GM15510 (cell line): ENCODE results near the gene ALG9.

Experiments
- POLR2A ChIP-seq: IDR thresholded peaks from 3 replicates; pipeline ENCODE4 v1.6.1; 2011; ENCODE audit warnings: borderline replicate concordance; ENCODE audit not compliant: insufficient read length; ENCODE audit errors: extremely low read depth

ALG9 gene

DNA sequence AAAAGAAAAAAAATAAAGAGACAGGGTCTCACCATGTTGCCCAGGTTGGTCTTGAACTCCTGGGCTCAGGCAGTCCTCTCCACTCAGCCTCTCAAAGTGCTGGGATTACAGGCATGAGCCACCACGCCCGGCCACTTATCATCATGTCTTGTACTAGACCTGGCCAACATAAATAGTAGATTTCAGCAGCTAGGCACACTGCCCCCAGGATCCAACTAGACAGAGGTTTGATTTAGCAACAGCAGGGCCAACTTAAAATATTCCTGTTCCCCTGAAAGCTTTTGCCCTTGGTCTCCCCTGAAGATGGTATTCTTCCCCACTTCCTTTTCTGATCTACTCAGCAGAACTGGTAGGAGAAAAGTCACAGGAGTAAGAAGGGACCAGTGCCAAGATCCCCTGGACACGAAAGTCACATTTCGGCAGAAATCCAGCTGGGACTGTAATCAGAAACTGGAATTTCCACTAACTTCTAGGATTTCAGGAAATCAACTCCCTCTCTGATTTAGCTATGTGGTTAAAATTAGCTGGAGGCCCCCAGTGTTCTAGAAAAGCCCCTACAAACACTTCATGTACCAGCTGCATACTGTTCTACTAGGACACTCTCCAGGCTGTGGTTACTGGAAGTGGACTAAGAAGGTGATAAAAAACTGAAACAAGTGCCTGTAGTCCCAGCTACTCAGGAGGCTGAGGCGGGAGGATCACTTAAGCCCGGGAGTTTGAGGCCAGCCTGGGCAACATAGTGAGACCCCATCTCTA is 96.2 kb downstream of the ALG9 start:
- no peak for TF ChIP-seq POLR2A

DNA sequence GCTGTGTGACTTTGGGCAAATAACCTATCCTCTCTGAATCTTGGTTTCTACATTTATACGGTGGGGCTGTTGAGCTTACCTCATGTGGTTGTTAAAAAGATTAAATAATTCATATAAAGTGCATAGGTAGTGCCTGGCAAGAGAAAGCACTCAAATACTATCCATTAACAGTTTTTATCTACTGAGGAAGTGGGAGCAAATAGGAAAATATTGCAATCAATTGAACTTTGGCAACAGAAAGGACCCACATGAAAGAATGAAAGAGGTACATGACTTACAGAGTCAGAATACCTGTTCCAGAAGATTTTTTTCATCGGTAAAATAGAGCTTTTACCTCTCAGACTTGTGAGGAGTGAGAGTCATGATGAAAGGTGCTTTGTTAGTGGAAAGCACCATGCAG is 98.8 kb downstream of the ALG9 start:
- no peak for TF ChIP-seq POLR2A

DNA sequence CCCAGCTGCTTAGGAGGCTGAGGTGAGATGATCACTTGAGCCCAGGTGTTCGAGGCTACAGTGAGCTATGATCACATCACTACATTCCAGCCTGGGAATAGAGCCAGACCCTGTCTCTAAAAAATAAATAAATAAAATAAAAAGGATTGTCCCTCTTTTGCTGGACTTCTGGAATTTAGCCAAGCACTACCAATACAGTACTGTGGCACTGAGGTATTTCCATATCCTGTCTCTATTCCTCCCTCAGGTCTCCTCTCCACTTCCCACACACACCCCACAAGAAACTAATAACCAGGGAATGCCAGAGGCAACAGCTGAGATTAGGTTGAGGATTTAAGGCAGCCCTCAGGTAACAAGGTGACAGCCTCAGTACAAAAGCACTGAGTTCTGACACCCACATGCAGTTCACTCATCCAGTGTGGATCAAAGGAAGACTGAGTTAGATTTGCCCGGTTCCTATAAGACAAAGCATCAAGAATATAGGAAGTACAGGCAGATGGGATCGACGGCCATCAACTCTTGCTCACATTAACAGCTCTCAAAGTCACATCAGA is 100.7 kb downstream of the ALG9 start:
- no peak for TF ChIP-seq POLR2A

DNA sequence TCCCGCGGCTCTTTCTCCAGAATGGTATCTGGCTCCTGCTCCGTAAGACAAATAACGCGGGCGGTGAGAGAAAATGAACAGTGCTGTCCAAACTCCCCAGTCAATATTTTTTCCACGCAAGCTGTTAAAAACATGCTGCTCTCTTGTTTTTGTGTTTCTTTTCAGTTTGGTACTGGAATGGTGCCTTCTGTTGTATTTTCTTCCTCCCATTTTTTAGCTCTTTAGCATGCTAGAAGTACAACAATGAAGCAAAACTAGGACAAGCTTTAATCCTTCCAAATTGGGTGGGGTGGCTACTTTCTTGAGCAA is 104.6 kb downstream of the ALG9 start:
- no peak for TF ChIP-seq POLR2A

DNA sequence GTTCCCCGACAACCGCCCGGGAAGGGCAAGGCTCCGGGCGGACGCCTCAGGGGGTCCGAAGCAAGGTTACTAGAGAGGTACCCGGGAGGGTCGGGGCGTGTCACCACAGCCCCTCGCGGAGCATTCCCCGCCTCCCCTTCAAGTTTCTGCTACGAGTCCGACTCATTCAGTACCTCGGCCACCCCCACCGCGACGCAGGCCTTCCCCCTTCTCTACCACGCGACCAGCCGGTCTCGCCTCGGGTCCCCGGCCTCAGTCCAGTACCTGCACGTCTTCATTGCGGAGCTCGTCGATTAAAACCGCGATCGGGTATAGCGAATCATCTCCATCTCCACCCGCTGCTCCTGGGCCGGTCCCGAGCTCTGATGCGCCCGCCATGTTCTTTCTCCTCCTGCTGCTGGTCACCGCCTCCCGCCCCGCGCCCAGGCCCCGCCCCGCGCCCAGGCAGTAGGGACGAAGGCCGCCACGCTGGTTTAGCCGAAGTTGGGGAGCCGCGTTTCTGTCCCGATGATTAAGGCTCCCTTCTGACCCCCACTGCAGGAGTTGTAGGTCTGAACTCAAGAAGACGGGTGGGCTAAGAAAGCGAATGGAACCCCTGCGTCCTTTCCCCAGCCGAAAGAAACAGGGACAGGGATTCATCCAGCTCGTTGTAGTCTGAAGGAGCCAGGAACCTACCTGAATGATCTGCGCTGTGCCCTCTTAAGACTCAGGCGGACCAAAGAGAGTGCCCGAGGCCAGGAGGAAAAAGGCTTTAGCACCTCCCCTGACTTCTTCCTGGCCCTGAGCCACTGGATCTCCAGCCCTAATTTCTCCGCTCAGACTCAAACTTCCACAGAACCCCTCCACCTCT is 105.2 kb downstream of the ALG9 start, which contains the start of gene PPP2R1B:
PPP2R1B (minus strand) TSS at position 406 of the 850 bp plus-strand sequence; CDS start at position 378, 28 bp downstream.
- peak; percentile 63 for TF ChIP-seq POLR2A

DNA sequence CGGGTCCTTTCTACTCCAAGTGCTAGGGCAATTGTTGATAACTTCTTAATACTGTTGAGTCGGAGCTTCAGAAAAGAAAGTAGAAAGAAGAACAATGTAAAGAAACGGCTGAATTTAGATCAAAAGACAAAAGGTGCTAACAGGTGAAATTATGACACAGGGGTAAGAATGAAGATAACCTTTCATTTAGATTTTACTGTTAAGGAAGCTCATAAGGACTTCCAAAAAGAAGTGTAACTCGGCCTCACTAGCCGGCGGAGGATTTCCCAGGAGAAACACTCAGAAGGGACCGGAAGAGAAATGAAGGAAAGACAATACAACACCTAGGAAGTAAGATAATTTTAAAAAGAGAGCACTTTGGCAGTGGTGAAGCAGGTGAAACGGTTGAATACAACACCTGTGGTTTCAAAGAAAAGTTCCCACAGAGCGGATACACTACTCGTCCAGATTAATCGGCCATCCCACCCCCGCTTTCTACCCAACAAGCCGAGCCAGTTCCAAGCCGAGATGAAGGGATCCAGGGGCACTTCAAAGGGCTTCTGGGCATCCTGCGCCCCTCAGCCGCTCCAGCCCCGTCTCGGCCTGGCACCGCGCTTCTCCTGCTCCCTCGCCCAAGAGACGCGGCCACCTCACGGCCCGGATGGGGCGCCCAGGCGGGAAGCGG is 105.9 kb downstream of the ALG9 start:
- no peak for TF ChIP-seq POLR2A

DNA sequence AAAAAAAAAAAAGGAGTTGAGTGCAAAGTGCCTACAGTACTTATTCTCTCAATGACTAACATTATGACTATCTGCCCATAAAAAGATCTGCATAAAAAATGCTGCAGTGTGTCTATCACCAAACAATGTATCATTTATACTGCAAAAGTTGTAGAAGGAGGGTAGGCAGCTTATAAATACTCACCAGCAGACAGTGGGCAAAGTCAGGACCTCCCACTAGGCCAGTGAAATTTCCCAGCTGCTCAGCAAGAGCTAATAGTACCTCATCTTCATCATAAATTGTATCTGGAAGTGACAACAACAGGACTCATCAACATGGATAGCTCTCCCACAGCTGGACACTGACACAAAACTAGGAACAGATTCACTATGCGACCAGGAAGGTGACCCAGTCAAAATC is 106.8 kb downstream of the ALG9 start:
- no peak for TF ChIP-seq POLR2A

DNA sequence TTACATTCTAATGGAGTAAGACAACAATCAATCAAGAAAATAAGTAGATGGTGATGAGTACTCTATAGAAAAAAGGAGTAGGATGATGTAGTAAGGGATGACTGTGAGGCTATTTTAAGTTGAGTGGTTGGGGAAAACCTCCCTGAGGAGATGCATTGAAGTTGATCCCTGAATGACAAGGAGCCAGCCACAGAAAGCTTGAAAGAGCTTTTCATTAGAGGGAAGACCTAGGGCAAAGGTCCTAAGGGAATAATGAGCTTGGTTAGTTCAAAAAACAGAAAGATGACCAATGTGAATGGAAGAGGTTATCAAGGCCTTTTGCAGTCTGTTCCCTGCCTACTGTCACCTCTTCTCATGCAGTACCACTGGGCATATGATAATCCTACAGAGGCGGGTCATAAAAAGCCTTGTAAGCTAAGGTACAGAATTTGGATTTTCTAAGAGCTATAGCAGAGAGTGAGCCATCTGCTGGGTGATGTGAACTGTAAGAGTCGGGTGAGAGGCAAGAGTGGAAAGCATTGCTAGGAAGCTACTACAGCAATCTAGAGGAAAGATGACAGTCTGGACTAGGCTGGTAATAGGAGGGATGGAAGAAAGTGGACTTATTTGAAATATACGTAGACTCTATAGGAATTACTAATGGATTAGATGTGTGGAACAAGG is 108.3 kb downstream of the ALG9 start:
- no peak for TF ChIP-seq POLR2A

DNA sequence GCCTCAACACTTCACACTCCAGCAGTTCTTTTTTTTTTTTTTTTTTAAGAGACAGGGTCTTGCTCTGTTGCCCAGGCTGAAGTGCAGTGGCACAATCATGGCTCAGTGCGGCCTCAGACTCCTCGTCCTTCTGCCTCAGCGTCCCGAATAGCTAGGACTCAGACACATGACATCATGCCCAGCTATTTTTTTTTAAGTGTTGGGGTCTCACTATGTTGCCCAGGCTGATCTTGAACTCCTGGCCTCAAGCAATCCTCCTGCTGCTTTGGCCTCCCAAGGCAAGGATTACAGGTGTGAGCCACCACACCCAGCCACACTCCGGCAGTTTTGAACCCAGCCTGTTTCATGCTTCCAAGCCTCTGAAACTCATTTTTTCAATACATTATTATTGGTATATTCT is 108.9 kb downstream of the ALG9 start:
- no peak for TF ChIP-seq POLR2A

DNA sequence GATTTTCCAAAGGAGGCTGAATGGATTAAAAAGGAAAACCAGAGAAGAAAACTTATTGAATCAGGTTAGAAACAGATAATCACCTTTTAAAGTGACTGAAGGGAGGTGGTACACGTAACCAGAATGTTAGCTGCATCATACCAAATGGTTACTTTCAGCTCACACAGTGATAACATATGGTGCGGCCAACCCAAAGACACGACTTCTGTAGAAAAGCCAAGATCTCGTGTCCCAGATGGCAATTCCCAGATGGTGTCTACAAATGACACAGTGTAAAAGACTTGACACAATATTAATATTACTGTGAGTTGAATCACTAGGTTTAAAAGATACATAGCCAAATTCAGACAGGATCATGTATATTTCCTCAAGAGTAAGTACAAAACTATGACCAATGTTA is 110.3 kb downstream of the ALG9 start:
- TF ChIP-seq POLR2A: no peak

DNA sequence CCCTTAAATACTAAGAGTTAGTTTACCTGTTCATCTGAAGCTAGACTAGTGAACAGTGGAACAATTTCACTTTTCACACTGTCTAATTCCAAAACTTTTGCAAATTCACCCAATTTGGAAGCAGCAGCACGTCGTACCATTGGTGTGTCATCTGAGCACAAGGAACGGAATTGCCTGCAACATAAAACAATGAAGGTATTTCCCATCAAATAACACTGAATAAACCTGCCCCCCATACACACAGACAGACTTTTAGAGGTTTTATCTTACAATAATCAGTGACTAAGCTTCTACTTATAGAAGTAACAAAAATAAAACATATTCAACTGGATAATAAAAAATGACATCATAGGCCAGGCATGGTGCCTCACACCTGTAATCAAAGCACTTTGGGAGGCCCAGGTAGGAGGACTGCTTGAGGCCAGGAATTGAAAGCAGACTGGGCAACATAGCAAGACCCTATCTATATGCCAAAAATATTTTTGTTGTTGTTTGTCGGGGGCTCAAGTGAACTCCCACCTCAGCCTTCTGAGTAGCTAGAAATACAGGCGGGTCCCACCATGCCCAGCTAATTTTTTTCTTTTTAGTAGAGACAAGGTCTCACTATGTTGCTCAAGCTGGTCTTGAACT is 111.5 kb downstream of the ALG9 start:
- TF ChIP-seq POLR2A: no peak

DNA sequence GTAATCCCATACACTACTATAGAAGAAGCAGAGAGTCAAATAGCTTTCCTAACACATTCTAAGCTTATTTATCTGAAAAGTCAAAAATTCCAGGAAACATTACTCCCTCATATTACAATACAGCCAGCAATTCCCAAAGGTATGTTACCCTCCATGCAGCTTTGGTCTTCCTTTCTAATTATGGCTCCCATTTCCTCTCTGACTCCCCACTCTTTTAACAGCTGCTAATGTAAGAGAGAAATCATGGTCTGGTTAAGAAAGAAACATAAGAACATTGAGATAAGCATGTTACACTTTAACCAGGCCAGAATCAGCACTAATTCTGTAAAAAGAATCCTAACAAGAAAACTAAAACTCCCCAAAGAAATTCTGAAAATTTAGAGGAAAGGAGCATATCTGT is 112.0 kb downstream of the ALG9 start:
- no peak for TF ChIP-seq POLR2A

DNA sequence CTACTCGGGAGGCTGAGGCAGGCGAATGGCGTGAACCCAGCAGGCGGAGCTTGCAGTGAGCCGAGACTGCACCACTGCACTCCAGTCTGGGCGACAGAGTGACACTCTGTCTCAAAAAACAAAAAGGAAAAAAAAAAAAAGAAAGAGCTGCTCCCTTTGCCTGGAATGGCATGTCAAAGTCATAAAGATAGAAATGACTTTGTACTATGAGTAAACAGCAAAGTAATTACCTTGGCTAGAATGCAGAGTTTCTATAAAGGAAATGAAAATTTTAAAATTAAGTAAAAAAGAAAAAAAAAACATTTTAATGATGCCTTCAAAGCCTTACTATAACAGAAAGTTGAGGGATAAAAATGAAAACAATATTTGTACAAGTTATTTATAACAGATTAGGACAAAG is 115.3 kb downstream of the ALG9 start:
- no peak for TF ChIP-seq POLR2A

DNA sequence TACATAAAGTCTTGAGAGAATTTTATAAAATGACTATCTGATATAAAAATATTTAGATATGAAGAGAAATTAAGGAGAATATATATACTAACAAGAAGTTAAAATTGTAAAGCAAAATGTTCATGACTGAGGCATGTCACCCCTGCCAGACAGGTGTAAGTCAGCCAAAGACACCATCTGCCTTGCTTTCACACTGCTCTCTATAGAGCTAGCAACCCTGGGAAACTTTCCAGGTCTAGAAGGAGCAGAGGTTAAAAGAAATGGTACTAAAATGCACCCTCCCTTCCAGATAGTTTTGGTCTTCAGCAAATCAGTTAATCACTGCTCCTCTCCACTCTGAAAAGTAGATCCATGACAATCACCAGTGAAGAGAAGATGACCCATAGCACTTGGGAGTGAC is 121.7 kb downstream of the ALG9 start:
- TF ChIP-seq POLR2A: no peak
